Measurements from ENCODE around the gene TRMT112. TPM values are rescaled to one million over a fixed set of nuclear protein-coding genes. Genes with fewer than 3 reads are reported as not detected.

The TRMT112 gene
- total and polyA plus RNA-seq, 2 experiments from 2014 or later, result 298 to 927 TPM

GRCh38 chr11:64267207-64267945 is 50.0 kb downstream of the TRMT112 start:
- Mint-ChIP-seq H3K4me1 (peaks cover 25% of the 10 kb centered on the region), H3K36me3 (ENCODE audit: low read depth) (peaks cover 45% of the 10 kb centered on the region), H3K4me3 (no peak overlapping the region; the same call in 2 of the 3 replicates), H3K27me3 (ENCODE audit: insufficient read depth, low read depth, poor library complexity) (peaks cover 24% of the 10 kb centered on the region), H3K27ac (no peak overlapping the region), H3K9me3 (peaks cover 3% of the 10 kb centered on the region; the same call in 2 of the 3 replicates)
- DNase-seq (ENCODE audit: low spot score) (no peak), ATAC-seq (no peak)
- H3K4me2 ChIP-seq, result no peak overlapping the region
- H3K79me2 ChIP-seq (replicated peaks; ENCODE audit: insufficient read depth), result no peaks in the 10 kb centered on the region
- no peak overlapping the region for H3K4me3 ChIP-seq
- peaks cover 30% of the 10 kb centered on the region for H3F3A ChIP-seq (replicated peaks; ENCODE audit: low read depth)
- H4K20me1 ChIP-seq (replicated peaks; ENCODE audit: insufficient read depth), result no peaks in the 10 kb centered on the region
- peaks cover 11% of the 10 kb centered on the region; the same call in 1 of the 2 replicates for H3K4me1 ChIP-seq (ENCODE audit: insufficient read depth)
- no peak overlapping the region for H2AFZ ChIP-seq
- H3K36me3 ChIP-seq (ENCODE audit: insufficient read depth), result no peaks in the 10 kb centered on the region; the same call in 1 of the 2 replicates
- H3K9me2 ChIP-seq (ENCODE audit: insufficient read depth), result no peaks in the 10 kb centered on the region
- no peaks in the 10 kb centered on the region for H3K27me3 ChIP-seq (ENCODE audit: insufficient read depth)
- TF ChIP-seq EZH2 (IDR thresholded peaks at IDR 0.05; ENCODE audit: low read depth, unreplicated experiment), result no peak
- TF ChIP-seq ZNF114 (CRISPR knock-in tag; IDR thresholded peaks at IDR 0.05), result no peak
- TF ChIP-seq NANOG (IDR thresholded peaks at IDR 0.05; ENCODE audit: borderline replicate concordance), result no peak
- TF ChIP-seq ZNF331 (CRISPR knock-in tag; IDR thresholded peaks at IDR 0.05; ENCODE audit: low read depth), result no peak
- no peak for TF ChIP-seq CREB1 (CRISPR knock-in tag; IDR thresholded peaks at IDR 0.05; ENCODE audit: low read depth)
- TF ChIP-seq, protein P1, sequence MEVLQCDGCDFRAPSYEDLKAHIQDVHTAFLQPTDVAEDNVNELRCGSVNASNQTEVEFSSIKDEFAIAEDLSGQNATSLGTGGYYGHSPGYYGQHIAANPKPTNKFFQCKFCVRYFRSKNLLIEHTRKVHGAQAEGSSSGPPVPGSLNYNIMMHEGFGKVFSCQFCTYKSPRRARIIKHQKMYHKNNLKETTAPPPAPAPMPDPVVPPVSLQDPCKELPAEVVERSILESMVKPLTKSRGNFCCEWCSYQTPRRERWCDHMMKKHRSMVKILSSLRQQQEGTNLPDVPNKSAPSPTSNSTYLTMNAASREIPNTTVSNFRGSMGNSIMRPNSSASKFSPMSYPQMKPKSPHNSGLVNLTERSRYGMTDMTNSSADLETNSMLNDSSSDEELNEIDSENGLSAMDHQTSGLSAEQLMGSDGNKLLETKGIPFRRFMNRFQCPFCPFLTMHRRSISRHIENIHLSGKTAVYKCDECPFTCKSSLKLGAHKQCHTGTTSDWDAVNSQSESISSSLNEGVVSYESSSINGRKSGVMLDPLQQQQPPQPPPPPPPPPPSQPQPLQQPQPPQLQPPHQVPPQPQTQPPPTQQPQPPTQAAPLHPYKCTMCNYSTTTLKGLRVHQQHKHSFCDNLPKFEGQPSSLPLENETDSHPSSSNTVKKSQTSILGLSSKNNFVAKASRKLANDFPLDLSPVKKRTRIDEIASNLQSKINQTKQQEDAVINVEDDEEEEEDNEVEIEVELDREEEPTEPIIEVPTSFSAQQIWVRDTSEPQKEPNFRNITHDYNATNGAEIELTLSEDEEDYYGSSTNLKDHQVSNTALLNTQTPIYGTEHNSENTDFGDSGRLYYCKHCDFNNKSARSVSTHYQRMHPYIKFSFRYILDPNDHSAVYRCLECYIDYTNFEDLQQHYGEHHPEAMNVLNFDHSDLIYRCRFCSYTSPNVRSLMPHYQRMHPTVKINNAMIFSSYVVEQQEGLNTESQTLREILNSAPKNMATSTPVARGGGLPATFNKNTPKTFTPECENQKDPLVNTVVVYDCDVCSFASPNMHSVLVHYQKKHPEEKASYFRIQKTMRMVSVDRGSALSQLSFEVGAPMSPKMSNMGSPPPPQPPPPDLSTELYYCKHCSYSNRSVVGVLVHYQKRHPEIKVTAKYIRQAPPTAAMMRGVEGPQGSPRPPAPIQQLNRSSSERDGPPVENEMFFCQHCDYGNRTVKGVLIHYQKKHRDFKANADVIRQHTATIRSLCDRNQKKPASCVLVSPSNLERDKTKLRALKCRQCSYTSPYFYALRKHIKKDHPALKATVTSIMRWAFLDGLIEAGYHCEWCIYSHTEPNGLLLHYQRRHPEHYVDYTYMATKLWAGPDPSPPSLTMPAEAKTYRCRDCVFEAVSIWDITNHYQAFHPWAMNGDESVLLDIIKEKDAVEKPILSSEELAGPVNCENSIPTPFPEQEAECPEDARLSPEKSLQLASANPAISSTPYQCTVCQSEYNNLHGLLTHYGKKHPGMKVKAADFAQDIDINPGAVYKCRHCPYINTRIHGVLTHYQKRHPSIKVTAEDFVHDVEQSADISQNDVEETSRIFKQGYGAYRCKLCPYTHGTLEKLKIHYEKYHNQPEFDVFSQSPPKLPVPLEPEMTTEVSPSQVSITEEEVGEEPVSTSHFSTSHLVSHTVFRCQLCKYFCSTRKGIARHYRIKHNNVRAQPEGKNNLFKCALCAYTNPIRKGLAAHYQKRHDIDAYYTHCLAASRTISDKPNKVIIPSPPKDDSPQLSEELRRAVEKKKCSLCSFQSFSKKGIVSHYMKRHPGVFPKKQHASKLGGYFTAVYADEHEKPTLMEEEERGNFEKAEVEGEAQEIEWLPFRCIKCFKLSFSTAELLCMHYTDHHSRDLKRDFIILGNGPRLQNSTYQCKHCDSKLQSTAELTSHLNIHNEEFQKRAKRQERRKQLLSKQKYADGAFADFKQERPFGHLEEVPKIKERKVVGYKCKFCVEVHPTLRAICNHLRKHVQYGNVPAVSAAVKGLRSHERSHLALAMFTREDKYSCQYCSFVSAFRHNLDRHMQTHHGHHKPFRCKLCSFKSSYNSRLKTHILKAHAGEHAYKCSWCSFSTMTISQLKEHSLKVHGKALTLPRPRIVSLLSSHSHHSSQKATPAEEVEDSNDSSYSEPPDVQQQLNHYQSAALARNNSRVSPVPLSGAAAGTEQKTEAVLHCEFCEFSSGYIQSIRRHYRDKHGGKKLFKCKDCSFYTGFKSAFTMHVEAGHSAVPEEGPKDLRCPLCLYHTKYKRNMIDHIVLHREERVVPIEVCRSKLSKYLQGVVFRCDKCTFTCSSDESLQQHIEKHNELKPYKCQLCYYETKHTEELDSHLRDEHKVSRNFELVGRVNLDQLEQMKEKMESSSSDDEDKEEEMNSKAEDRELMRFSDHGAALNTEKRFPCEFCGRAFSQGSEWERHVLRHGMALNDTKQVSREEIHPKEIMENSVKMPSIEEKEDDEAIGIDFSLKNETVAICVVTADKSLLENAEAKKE (CRISPR knock-in tag; IDR thresholded peaks at IDR 0.05), result no peak
- TF ChIP-seq CTCF (conservative IDR thresholded peaks at IDR 0.05; ENCODE audit: low read depth in 2 of 2), result no peak
- TF ChIP-seq EZH2phosphoT487 (IDR thresholded peaks at IDR 0.05; ENCODE audit: unreplicated experiment), result no peak
- TF ChIP-seq, protein P2, sequence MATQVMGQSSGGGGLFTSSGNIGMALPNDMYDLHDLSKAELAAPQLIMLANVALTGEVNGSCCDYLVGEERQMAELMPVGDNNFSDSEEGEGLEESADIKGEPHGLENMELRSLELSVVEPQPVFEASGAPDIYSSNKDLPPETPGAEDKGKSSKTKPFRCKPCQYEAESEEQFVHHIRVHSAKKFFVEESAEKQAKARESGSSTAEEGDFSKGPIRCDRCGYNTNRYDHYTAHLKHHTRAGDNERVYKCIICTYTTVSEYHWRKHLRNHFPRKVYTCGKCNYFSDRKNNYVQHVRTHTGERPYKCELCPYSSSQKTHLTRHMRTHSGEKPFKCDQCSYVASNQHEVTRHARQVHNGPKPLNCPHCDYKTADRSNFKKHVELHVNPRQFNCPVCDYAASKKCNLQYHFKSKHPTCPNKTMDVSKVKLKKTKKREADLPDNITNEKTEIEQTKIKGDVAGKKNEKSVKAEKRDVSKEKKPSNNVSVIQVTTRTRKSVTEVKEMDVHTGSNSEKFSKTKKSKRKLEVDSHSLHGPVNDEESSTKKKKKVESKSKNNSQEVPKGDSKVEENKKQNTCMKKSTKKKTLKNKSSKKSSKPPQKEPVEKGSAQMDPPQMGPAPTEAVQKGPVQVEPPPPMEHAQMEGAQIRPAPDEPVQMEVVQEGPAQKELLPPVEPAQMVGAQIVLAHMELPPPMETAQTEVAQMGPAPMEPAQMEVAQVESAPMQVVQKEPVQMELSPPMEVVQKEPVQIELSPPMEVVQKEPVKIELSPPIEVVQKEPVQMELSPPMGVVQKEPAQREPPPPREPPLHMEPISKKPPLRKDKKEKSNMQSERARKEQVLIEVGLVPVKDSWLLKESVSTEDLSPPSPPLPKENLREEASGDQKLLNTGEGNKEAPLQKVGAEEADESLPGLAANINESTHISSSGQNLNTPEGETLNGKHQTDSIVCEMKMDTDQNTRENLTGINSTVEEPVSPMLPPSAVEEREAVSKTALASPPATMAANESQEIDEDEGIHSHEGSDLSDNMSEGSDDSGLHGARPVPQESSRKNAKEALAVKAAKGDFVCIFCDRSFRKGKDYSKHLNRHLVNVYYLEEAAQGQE (IDR thresholded peaks at IDR 0.05; ENCODE audit: unreplicated experiment), result no peak
- TF ChIP-seq JUNB (IDR thresholded peaks at IDR 0.05; ENCODE audit: unreplicated experiment), result no peak
- TF ChIP-seq, protein P3, sequence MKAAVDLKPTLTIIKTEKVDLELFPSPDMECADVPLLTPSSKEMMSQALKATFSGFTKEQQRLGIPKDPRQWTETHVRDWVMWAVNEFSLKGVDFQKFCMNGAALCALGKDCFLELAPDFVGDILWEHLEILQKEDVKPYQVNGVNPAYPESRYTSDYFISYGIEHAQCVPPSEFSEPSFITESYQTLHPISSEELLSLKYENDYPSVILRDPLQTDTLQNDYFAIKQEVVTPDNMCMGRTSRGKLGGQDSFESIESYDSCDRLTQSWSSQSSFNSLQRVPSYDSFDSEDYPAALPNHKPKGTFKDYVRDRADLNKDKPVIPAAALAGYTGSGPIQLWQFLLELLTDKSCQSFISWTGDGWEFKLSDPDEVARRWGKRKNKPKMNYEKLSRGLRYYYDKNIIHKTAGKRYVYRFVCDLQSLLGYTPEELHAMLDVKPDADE (IDR thresholded peaks at IDR 0.05), result no peak
- TF ChIP-seq POLR2AphosphoS5 (IDR thresholded peaks at IDR 0.05; ENCODE audit: low read depth), result no peak
- TF ChIP-seq STAT1 (IDR thresholded peaks at IDR 0.05; ENCODE audit: unreplicated experiment), result no peak
- no peak overlapping the region for H3K27ac ChIP-seq (ENCODE audit: low read depth)

Measured in GM23338 (cell line).